ENCODE data around the gene FMNL2. TPM values are rescaled to one million over a fixed set of nuclear protein-coding genes. Genes with fewer than 3 reads are reported as not detected.

The FMNL2 gene
- total RNA-seq, 1 donor from 2014 or later = 129 TPM

DNA sequence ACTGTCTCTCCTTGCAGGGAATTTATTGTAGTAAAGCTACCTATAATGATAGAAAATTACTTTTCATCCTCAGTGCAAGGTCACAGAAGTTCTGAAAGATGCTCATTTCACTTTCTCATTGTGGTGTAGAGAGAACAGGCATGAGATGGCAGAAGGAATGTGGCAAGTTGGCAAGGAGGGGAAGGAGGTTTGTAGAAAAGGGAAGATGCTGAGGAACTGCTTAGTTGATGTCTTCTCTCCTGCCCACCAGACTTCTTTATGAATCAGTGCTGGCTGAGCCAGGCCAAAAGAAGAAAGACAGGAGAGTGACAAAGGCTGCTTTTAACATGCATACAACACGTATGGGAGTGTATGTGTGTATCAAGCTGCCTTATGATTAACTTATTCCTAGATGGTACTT lies 217.9 kb downstream of the FMNL2 start:
- DNase-seq (ENCODE audit: low spot score) = no peak
- ATAC-seq = no peak
- intact Hi-C loops (cut with DNase I) = no loop called here

DNA sequence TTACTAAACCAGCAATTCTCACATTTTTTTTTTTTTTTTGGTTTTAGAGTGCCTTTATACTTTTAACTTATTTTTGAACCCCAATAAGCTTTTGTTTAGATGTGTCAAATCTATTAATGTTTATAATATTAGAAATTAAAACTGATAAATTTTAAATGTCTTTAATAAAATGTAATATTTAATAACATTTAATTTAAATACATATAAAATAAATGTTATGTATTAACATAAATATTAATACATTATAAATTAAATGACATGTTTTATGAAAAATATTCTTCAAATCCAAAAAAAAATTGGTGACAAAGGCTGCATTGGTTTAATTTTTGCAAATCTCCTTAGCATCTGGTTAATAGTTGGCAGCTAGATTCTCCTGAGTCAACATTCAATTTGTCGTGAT lies 218.5 kb downstream of the FMNL2 start:
- DNase-seq (ENCODE audit: low spot score) (no peak), ATAC-seq (no peak)
- intact Hi-C loops (cut with DNase I) = no loop called here

DNA sequence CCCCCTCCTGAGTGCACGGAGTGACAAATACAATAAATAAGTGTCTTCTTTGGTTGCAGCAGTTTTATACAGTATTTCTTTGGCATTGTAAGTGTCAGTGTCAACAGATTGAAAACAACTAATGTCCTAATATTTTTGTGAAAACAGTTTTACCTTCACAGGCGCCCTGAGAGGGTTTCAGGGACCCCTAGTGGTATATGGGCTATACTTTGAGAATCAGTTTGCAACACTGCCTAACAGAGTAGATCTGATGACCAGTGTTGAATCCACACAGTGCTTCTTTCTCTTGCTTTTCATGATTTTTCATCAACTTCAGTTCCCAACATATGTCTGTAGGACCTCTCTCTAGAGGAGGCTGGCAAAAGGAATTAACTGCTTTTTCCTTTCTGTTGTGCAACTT lies 220.1 kb downstream of the FMNL2 start:
- DNase-seq (ENCODE audit: low spot score) = no peak
- intact Hi-C loops (cut with DNase I) = no loop called here
- no peak for ATAC-seq

DNA sequence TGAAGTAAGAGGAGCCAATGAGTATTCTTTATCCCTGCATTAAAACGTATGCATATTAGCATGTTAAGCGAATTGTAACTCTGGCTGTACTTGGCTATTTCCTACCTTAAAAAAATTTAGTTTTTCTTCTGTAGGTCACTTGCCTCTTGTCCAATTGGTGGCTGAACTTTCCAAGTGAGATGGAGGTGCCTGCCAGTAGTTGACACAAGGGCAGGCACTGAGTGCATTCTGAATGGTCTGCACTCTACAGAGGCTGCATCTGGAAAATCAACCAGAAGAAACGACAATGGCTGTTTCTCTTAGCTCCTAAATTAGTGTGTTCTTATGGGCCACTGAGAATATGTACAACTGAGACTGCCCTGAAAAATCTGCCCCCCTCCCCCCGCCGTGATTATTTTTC lies 221.5 kb downstream of the FMNL2 start:
- intact Hi-C loops (cut with DNase I) = no loop called here
- DNase-seq (ENCODE audit: low spot score) (no peak), ATAC-seq (no peak)

DNA sequence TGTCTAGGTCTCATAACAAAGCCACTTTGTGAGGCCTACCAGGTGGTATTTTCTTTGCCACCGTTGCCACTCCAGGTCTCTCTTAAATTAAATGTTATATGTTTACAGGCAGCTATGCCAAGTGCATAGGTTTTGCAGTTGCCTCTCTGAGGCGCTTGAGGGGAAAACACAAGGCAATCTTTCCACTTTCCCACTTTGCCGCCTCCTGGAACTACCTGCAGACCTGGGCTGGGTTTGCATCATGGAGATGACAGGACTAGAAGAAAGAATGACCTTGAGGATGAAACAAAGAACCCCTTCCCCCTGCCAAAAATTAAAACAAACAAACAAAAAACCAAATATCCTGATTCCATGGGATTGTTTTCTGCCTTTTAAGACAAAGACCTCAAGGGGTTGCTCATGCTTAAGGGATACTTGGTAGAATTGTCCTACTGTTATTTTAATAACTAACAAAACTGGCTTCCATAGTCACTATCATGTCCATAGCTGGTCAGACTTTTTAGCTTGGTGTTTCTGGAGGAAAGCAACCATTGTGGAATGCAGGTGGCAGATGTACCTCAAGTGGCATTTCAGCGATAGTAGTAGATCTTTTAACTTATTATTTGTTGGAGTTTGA lies 222.4 kb downstream of the FMNL2 start:
- ATAC-seq (peak; percentile 68), DNase-seq (ENCODE audit: low spot score) (no peak)
- intact Hi-C loops (cut with DNase I) = no loop called here

DNA sequence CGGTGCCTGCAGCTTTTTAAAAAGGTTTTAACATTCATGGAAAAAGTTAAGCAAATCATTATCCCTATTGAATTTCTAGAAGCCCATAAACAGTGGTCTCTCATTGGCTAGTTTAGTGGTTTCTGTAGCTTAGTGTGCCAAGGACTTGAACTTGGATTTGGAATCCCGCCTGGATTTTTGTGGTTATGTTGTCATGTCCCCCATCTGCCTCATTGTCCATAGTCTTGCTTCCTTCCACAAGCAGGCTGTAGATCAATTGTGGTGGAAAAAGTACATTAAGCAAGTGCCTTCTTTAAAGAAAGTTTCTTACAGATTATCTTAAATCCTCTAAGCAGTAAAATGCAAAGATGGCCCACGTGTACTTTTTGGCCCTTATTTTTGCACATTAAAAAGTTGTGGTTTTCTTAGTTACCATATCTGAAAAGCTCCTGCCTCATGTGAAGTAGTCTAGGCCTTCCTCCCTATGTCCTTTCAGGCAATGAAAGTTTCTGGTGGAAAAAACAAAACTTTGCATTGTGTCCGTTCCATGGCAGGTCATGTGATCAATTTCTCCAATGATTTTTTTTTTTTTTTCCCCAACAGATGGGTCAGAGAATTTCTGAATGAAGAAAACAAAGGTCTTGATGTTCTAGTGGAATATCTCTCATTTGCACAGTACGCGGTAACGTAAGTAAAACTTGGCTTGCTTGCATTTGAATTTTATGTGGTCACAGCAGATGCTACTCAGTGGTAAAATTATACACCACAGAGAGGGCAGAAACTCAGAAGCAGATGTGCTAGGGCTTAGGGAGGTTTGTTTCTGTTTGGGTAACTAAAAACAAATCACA lies 223.4 kb downstream of the FMNL2 start:
- ATAC-seq (peak; percentile 86), DNase-seq (ENCODE audit: low spot score) (no peak)
- intact Hi-C loops (cut with DNase I) = no loop called here

DNA sequence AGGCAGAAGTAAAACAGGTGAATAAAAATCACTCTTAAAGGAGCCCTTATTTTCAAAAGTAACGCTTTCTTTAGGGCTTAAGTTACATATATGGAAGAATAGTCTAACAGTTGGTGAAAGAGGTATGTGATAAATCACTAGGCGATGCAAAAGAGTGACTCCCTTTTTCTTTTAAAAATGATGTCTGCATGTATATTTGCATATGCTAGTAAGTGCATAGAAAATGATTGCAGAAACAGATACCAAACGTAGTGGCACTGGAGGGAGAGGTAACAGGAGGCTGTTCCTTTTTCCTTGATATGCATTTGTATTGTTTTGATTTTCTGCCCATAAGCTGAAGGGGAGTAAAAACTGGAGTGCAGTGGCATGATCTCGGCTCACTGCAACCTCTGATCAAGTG lies 224.0 kb downstream of the FMNL2 start:
- ATAC-seq (no peak), DNase-seq (ENCODE audit: low spot score) (no peak)
- intact Hi-C loops (cut with DNase I) = no loop called here

DNA sequence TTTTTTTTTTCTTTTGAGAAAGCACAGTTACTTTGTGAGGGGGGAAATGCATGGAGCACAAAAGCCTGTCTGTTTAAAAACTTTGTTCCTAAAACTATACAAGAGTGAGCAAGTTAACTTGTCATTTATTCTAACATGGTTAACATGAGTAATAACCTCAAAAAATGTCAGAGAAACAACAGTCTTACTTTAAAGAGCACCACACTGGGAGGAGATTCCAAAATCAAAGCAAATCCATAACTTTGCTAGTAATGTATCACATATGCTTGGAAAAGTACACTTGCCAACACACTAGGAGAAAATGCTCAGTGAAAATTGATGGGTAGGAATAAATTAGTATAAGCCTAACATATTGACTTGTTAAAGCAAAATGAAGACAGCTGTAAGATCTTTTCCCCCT lies 225.2 kb downstream of the FMNL2 start:
- DNase-seq (ENCODE audit: low spot score) (no peak), ATAC-seq (no peak)
- intact Hi-C loops (cut with DNase I) = loop anchor here (5.0 kb wide), 1 partner anchor 43 kb away; no protein-coding TSS in a partner anchor

DNA sequence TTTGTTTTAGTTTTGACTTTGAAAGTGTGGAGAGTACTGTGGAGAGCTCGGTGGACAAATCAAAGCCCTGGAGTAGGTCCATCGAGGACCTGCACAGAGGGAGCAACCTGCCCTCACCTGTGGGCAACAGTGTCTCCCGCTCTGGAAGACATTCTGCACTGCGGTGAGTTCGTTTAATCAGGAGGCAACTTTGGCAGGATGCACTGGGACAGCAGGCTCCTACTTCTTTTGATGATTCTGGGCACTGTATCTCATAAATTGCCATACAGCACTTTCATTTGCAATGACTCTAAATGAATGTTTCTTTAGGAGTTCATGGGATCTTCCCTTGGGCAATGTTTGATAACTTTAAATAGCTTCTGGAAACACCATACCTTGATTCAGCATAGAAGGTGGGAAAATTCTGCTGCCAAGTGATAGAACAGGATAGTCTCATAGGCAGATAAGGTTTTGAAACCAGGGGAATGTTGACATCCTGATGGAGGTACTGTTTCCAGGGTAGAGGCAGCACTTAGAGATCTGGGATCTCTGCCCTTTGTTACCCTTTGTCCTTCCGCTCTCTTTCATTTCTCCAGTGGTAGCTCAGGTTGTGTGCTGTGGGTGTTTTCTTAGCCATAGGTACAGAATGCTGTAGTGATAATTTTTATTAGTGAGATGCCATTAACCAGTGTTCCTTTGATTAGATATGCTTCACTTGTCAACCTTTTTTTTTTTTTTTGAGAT lies 226.1 kb downstream of the FMNL2 start:
- DNase-seq (ENCODE audit: low spot score) = no peak
- intact Hi-C loops (cut with DNase I) = loop anchor here (5.0 kb wide), 1 partner anchor 44 kb away; no protein-coding TSS in a partner anchor
- ATAC-seq = no peak

DNA sequence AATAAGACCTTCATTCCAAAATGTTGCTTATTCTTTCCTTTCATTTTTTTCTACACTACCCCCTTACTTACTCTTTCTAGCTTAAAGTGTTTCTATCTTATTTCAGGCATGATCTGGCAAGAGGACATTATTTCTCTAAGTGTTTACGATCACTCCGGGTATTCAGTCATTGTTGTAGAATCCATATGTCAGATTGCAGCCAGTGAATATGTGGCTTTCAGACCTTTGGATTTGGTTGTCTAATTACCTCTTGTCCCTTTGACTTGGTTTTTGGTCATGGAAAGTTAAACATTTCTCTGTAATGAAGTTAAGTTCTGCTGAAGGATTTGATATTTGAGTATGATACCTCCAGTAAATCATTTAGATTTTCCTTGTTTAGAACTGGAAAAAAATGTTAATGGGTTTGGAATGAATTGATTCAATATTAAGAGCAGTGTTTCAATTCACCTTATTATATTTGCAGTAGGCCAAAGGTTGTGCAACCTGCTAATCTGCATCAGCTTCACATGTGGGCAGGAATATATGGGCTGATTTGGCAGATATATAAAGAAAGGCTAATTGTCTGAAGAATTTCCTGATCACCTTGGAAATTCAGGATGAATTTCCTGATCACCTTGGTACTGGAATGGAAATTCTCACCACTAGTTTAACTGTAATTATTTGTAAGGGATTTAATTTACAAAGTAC lies 227.4 kb downstream of the FMNL2 start:
- DNase-seq (ENCODE audit: low spot score) = no peak
- ATAC-seq = no peak
- intact Hi-C loops (cut with DNase I) = loop anchor here (5.0 kb wide), 1 partner anchor 45 kb away; no protein-coding TSS in a partner anchor

DNA sequence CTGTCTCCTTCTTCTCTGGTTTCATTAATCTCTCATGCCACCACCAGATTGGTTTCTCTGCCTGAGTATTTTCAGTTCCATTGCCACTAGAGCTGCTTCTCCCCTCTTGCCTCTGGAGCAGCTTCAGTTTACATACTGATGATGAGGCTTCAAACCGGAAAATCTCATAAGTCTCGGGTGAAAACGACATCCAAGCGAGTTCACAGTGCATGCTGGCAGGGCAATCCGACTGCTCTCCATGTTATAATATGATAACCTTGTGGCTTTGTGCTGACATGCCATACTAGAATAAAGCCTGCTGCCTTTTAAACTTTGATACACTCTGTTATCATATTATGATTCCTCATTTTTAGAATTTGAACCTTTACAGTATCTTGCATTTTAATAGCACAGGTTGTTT lies 228.8 kb downstream of the FMNL2 start:
- ATAC-seq = no peak
- intact Hi-C loops (cut with DNase I) = loop anchor here (5.0 kb wide), 1 partner anchor 46 kb away; no protein-coding TSS in a partner anchor
- no peak for DNase-seq (ENCODE audit: low spot score)

DNA sequence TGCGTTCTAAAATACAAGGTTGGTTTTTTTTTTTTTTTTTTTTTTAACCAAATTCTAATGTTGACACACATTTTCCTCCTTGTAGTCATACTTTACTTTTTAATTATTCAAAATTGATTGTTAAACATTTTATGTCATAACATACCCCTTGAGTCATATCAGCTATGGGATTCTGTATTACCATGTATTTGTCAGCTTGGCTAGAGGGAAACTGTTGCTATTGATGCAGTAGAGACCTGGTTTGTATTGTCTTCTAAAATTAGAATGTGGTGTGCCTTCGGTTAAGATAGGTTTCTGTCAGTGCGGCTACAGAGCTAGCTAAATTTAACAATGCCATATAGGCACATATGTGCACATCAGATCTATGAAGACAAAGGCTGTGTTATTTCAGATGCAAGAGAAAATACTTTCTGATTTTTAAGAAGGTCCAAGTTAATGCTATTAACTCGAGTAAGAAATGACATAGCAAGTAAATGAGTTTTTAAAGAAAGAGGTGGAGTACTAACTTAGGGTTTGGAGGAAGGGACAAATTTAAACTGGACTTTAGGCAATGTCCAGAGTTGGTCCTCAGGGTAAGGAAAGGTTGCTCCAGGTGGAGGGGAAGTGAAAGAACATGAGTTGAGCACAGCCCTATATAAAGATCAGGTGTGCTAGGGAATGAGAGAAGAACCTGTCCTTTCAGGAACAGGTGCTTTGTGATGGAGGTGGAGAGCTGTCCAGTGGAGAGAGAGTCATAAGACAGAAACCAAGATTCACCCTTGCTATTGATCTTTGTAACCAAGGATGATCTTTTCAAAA lies 230.0 kb downstream of the FMNL2 start:
- DNase-seq (ENCODE audit: low spot score) (no peak), ATAC-seq (no peak)
- intact Hi-C loops (cut with DNase I) = loop anchor here (5.0 kb wide), 1 partner anchor 48 kb away; no protein-coding TSS in a partner anchor

DNA sequence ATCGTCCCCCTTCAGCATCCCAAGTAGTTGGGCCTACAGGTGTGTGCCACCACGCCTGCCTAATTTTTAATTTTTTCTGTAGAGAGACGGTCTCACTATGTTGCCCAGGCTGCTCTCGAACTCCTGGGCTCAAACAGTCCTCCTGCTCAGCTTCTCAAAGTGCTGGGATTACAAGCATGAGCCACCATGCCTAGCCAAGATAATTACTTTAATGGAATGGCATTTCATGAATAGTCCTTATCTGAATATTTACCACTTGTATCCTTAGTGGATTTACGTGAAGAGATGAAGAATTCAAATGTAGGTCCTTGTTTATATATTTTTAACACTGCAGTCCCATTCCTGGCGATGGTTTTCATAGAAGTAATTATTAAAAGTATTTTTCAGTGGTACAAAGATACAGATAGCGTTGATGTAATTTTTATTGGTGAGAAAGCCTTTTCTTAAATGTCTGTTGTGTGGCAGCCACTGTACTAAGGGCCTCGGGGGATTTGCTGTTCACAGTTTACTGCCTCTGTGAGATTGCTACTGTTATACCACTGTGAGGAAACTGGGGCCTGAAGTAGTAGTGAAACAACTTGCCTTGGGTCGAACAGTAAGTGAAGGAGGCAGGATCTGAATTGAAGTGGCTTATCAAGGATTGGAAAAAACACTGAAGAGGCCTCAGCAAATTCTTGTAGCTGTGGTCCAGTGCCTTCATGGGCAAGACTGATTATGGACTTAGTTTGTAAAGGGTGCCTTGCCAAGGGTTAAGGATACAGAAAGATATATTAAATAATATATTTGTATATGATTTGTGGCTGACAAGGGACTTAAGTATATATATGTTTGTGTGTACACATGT lies 231.1 kb downstream of the FMNL2 start:
- no peak for ATAC-seq
- DNase-seq (ENCODE audit: low spot score) = no peak
- intact Hi-C loops (cut with DNase I) = no loop called here

DNA sequence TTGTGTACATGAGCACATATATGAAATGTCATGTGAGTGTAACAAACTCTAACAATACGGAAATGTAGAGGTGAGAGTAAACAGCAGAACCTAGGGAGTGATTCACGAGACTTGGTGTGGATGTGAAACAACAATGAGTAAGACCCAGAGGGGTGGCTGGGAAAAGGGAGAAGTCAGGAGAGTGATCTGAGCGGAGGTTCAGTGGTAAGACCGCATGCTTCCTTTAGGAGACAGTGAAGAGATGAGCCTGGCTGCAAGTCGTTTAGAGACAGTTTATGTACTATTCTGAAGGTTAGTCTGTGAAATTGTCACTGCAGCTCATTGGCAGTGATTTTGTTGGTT lies 231.7 kb downstream of the FMNL2 start:
- ATAC-seq = peak; percentile 46
- DNase-seq (ENCODE audit: low spot score) = no peak
- intact Hi-C loops (cut with DNase I) = no loop called here

DNA sequence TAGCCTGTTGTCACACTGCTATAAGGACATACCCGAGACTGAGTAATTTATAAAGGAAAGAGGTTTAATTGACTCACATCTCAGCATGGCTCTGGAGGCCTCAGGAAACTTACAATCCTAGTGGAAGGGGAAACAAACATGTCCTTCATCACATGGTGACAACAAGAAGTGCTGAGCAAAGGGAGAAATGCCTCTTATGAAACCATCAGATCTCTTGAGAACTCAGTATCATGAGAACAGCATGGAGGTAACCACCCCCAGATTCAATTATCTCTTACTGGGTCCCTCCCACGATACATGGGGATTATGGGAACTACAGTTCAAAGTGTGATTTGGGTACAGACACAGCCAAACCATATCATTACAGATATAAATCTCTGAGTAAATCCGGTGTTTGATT lies 233.6 kb downstream of the FMNL2 start:
- no peak for DNase-seq (ENCODE audit: low spot score)
- no peak for ATAC-seq
- intact Hi-C loops (cut with DNase I) = no loop called here

DNA sequence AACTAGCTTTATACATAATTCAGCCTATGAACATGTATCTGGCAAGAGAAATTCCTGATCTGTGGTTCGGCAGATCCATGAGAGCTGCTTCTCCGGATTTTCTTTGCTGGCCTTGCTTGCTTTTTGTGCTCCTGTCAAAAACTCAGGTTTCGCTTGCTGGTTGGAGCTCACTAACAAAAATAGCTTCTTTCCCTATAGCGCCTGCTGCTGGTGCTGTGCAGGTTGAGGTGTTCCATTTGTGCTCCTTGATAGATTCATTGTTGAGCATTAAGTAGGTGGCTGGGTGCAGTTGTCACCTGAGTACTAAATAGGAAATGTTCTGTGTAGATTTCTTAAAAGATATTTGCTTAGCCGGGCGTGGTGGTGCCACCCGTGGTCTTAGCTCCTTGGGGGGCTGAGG lies 234.2 kb downstream of the FMNL2 start:
- ATAC-seq = no peak
- DNase-seq (ENCODE audit: low spot score) = no peak
- intact Hi-C loops (cut with DNase I) = no loop called here

DNA sequence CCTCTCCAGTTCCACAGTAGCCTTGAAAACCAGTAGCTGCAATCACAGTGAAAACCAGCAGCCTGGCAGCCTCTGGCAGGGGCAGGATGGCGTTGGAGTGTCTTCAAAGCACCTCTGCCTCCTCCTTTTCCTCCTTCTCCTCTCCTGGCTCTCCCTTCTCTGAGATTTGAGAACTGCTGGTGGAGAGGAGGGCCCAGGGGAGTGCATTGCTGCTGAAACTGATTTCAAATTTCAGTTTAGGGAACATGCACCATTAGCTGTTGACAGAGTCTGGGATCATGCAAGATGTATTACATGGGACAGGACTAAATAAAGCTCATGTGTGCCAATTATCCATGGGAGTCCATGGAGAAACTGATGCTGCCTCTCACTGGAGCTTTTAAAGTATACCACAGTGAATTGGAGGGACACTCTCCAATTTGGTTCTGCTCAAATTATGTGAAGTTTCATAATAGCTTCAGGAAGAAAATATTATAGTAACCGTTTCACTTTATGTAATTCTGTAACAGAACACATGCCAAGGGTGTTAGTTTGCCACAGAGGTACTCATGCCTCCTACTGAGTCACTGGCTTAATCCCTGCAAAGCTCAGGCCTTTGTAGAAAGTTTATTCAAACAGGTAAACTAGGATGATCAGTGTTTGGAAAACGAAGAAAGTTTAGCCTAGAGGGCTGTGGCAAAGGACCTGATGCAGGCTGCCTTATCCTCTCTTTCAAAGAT lies 236.2 kb downstream of the FMNL2 start:
- intact Hi-C loops (cut with DNase I) = no loop called here
- ATAC-seq (peak; percentile 77), DNase-seq (ENCODE audit: low spot score) (no peak)
